ENCODE data around the gene PRPH.

Gene PRPH

DNA sequence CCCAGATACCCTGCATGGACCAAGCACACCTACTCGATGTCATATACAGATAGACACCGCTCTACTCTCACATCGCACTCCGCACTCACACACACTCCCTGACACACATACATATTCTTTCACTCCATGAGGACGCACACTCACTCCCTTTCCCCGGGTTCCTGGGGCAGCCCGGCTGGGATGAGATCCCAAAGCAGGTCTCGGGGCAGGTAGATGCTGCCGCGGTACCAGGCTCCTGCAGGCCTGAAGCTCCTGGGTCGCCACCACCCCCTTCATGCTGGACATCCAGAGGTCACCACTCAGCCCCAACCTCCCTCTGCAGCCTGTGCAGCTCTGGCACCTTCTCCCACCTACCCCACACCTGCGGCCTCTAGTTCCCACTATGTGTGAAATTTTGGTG, 39.7 kb downstream of the PRPH start:
- peak; percentile 41 for DNase-seq

DNA sequence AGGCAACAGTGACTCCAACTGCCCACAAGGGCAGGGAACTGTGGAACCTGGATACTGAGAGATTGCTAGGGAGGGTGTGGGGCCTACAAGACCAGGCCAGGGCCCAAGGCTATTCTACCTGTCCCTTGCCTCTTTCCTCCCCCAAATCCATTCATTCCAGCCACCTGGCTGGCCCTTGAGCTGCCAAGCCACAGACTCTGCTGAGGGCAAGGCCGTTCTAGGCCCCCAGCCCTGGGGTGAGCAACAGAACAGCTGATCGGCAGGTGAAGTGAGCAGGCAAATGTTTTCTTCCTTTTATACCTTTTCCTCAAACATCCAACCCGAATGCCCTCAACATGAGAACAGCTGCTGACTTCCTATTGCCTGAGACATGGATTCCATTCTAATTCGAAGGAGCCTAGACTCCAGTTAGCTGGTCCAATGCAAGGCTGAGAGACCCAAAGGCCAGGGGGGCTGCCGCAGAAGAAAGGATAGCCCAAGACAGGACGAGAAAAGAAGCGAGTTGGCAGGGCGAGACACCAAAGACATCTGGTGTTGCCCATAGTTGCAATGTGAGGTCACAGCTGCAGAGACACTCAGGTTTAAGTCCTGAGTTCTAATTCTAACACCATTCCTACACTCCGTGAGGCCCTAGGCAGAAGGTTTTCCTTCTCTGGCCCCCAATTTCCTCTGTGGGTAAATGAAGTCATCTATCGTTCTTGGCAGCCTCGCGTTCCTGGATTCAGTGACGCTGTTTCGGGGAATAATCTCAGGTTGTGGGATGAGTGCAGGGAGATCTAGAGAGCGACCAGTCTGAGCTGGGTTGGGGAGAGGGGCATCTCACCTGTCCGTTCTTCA, 40.4 kb downstream of the PRPH start:
- peak; percentile 36 for DNase-seq

DNA sequence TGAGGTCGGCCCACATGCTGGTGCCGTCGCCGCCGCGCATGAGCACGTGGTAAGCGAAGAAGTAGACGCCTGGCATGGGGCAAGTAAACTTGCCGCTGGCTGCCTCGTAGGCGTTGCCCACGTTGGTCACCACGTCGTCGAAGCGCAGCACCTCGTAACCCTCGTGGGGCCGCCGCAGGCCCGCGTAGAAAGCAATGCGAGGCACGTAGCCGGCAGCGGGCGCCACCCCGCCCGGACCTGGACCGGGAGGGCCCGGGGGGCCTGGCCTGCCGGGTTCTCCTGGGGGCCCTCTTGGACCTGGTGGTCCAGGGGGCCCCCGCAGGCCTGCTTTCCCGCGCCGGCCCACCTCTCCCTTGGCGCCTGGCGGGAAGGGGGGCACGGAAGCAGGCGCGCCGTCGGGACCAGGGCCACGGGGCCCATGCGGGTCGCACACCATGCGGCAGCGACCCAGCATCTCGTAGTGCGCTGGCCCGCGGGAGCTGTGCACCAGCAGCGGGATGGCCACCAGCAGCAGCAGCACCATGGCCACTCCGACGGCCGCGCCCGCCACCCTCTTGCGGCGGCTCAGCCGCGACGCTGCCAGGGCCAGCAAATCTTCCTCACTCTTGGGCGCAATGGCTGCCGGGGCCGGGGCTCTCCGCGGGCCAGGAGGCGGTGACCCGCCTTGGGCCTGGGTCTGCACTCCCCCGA, 41.2 kb downstream of the PRPH start:
- DNase-seq = peak; percentile 62

DNA sequence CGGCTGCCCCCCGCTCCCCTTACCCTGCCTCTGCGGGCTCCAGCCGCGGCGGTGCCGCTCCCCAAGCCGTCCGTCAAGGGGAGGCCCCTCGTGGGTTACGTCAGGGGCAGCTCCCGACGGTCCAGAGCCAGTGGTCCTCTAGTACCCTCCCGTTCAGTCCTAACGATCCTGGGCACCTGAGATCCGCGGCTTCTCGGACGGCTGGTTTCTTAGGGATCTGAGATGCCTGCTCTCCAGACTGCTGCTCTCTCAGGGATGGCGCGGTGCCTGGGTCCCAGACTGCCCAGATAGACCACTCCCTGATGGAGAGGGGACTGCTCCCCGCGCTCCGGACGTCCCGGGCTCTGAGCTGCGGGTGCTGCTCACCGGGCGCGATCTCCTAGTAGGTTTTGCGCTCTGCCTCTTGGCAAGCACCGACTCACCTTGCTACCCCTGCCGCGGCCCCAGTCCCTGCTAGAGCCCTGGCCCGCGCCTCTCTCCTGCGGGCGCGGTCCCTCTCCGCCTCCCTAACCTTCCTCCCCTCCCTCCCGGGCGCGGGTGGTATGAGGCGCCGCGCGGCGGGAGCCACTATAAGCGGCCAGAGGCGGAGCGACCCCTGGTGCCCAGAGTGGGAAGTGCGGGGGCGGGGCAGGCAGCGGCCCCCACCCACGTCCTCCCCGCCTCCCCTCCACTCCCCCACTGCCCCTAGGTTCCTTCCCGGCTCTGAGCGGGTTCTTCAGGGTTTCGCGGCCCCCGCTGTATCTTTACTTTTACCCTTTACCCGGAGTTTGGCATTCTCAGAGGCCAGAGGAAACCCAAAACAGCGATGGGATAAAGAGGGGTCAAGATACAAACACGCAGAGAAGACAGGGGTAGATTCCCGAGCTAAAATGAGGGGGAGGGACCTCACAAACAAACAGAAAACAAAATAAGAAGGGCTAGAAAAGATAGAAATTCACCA, 42.0 kb downstream of the PRPH start, which contains the start of gene C1QL4:
Gene C1QL4 (minus strand): TSS at position 544 of the 940 bp plus-strand sequence. CDS start 711 bp downstream, outside the sequence.
- peak; percentile 96 for DNase-seq

DNA sequence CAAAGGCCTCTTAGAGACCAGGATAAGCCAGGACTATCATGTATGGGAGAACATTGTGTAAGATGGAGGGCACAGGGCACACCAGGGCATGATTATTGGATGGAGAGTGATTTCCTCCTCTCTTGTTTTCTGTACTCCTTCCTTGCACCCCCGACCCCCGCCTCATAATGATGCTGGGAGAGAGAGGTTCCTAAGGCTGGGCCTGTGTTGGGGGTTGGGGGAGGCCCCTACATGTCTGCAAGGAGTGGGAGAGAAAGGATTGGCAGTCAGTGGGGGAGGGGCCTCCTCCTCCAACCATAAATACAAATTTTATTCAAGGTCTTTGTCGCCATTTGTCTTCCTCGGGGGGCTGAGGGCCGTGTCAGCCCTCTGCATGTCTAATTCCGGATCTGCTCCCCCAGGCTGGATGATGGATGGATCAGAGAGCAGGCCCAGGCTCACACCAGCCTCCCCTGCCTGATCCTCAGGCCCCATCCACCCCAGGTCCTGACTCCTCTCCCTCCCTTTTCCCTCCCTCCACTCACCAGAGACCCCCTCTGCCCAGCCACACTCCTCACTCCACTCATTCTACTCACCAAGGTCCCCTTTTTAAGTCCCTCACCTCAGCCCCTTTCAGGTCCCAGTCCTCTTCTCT, 44.0 kb downstream of the PRPH start:
- no peak for DNase-seq

DNA sequence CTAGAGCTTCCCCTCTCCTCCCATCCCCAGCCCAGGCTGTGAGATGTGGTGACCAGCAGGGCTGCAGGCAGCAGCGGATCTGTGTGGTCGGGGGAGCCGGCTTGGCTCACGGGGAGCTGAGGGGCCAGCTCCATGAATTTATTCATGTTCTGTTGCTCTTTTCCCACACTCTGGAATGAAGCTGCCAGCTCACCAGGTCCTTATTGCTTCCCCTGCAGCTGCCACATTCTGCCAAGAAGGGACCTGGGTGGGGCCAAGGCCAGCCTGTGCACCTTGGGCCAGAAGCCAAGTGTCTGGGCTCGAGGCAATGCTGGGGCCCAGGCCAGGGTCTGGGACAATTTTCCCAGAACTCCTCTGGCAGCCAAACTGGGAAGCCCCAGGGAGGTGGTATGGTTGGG, 44.5 kb downstream of the PRPH start:
- DNase-seq = no peak

DNA sequence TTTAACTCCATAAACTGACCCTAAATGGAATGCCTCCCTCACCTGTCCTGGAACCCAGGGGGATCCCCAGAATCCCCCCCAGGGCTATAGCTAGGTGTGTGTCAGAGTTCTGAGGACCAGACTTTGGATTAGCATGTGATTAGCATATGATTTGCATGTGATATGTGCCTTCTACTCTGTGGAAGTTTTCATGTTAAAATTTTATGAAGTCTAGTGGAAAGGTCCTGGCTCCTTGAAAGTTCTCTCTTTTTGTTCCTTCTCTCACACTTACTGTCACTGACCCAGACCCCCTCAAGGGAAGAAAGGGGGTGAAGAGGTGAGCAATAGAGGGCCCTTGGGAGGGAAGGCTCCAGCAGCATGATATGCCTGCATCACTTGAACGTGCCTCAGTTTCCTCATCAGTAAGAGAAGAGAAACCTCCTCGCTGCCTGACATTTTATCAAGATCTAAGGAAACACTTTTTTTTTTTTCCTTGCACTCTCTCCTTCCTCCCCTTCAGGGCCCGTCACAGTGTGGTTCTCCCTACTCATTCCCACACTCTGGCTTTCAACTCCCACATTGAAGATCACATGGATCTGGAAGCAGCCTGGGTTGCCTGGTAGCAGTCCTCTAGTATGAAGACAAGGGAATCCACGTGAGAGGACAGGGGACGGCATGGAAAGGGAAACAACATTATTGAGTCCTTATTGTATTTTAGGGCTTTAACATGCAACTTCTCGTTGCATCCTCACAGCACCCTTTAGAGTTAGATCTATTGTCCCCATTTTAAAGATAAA, 45.3 kb downstream of the PRPH start:
- DNase-seq = no peak

DNA sequence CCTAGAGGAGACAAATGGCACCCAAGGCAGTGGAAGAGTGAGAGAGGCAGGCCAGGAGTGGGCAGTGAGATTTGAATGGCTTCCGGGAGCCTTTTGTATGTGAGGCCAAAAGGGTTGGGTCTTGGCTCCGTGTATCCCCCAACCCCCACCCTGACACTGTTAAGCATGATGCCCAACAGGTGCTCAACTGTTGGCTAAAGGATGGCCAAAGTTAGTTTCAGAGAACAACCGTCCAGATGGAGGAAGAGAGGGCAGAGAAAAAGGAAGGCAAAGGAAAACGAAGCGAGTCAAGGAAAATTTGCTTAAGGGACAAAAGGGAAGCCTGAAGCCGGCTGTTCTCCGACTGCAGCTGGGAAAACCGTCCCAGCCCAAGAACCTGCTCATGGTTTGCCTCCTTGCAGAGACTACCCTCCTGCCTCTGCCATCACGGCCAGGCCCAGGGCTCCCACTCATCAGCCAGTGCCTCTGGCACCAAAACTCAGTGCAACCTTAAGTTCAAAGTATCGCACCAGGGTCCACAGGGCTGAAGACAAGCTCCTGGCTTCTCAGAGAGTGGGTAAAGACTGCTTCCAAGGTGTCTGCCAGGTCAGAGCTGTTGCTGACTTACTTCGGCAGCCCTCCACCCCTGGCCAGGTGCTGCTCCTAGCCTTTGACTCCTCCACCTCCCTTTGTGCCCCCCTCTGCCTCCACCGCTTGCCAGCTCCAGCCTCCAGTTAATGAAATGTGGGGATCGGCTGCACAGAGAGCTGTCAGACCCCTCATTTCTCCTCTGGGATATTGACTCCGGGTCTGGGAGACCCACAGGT, 46.2 kb downstream of the PRPH start:
- DNase-seq = no peak

DNA sequence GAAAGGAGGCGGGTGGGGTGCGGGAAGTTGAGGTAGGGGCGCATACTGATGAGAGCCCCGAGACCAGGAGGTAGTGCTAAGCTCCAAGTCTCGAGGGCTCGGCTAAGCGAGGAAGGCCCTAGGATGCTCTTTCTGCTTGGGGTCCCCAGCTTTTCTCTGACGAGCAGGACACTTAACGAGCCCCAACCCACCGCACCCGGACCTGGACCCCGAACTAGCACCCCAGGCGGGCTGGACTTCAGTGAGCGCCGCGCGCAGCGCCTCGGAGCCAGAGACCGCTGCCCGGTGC, 46.8 kb downstream of the PRPH start:
- DNase-seq = no peak

DNA sequence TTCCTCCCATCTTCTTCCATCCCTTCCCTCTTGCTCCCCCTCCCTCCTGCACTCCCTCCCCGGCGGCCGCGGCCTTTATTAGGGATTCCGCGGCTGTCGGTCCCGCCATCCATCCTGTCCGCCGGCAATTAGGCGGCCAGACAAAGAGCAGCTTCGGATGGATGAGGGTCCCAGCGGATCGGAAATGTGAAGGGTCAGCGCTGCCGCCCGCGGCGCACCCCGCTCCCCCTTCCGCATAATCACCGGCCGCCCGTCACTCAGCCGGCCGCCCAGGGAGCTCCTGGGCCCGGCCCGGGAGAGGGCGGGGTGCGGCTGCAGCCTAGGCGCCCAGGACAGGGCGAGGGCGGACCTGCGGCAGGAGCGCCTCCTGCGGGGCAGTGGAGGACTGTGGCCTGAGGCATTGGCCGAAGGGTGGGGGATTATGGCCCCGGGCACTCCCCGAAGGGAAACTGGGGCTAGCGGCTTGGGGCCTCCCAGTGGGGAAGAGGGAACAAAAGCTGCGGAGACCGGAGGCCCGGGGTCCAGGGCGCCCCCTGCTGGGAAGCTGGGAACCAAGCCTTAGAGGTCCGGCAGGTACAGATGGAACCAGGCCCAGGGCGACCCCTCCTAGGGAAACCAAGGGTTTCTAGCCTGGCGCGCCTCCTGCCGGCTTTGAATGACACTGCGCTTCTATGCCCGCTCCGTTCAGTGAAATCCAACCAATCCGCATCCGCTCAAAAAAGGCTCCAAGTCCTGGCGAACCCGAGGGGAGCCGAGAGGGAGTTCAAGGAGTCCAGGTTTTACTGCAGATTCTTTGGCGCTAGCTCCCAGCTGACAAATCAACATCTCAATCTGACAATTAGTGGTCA, 47.3 kb downstream of the PRPH start:
- peak; percentile 90 for DNase-seq

DNA sequence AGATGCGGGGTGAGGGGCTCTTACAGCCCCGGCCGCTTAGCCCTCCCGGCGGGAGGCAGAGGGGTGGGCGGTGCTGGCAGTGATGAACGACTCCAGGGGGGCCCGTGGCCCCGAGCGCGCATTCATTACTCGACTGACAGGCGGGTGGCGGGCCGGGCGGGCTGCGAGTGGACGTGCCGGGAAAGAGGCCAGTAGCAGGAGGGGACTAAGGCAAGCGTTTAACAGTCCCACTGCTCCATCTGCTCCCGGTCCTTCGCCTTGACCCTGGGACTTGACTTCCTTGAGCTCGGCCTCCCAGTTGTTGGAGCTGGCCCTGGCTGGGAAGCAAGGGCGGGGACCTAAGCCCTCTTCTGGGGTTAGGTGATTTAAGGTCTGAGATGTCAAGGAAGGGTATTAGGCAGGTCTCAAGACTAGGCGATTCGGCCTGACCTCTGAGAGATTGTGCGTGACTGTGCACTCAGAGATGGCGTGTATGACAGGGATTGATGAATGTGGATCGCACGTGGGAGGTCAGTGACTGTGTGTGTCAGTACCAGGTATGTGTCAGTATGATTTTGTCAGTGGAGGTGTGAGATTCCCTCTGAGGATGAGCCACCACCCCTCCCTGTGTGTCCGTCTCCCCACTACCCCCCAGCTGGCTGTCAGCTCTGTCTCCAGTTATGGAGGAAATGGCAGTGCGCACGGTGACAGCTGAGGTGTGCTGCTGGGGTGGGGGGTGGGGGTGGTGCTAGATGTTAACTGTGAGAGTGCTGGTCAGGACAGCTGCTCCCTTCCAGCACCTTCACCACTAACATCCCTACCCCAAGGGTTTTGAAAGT, 48.2 kb downstream of the PRPH start:
- peak; percentile 83 for DNase-seq

DNA sequence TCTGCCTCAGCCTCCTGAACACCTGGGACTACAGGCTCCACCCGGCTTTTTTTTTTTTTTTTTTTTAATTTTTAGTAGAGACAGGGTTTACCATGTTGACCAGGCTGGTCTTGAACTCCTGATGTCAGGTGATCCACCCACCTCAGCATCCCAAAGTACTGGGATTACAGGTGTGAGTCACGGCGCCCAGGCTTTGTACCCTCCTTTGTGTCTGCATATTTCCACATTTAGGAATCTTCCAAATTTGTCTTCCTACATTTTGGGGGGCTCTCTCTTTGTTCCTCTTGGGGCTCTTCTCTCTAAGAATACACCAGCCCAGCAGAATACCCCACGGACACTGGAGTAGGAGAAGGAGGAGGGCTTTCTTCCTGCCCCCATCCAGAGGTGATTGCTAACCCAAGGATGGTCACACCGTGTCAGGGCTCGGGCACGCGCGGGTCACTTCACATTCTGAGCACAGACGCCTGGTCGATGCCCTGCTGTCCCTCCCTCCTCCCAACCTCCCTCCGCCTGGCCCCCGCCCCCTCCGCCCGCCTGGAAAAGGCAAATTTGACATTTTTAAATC, 49.6 kb downstream of the PRPH start:
- DNase-seq = no peak

DNA sequence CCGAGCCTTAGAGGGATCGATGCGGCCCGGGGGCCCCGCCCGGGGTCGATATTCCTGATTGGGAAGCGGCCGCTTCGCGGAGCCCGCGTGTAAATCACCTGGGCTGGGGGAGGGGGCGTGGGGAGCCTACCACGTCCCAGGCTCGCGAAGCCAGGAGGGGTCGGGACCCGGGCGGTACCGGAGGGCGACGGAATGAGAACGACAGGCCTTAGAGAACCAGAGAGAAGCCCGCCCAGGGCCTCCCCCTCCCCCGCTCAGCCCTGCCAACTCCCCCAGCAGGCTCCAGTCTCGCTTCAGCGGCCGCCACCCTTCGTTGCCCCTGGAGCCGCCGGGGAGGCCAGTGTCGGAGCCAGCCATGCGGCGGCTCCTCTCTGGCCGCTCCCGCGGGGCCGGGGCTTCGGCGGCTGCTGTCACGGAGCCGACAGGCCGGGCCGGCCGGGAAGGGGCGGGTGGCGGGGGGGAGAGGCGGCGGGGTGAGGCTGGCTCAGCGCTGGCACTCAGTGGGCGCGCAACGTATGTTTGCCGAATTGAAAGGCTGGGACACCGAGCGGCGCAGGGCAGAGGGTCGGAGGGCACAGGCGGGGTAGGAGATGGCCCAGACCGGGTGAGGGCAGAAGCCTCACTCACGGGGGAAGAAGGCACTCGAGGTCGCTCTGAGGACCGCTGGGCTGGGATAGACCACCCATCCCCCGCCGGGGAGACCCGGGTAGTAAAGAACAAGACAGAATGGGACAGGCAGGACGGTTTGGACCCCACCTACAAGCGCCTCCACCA, 50.3 kb downstream of the PRPH start:
- peak; percentile 66 for DNase-seq

DNA sequence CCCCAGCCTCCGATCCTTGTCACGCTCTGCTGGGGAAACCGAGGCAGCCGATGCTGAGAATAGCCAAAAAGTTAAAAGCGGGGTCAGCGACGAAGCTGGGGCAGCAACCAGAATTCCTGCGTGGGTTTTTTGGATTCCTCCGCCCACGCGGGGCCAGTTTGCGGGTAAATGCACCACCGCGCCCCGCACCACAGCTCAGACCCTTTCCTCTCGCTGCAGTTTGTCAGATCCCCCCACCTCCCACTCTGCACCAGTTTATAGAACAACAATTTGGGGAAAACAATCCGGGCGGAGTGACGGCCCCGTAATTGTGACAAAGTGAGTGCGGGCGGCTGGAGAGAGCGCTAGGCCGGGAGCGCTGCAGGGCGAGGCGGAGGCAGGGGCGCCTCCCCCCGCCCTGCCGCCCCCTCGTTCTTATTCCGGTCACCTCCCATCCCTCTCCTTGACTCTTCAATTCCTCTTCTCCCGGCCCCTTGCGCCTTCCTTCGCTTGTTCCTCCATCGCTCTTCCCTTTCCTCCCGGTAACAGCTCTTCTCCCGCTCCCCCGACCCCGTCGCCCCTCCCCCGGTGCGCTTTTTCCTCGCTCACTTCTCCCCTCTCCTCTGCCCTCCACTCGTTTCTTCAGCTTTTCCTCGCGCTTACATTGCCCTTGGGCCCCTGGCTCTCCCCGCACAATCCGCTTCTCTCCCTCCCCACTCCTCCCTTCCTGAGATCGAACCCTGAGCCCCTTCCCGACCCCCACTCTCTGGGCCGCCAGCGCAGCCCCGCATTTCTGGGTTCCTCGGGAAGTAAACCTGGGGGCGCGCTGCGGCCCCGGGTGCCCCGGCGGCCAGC, 51.1 kb downstream of the PRPH start:
- DNase-seq = peak; percentile 60

DNA sequence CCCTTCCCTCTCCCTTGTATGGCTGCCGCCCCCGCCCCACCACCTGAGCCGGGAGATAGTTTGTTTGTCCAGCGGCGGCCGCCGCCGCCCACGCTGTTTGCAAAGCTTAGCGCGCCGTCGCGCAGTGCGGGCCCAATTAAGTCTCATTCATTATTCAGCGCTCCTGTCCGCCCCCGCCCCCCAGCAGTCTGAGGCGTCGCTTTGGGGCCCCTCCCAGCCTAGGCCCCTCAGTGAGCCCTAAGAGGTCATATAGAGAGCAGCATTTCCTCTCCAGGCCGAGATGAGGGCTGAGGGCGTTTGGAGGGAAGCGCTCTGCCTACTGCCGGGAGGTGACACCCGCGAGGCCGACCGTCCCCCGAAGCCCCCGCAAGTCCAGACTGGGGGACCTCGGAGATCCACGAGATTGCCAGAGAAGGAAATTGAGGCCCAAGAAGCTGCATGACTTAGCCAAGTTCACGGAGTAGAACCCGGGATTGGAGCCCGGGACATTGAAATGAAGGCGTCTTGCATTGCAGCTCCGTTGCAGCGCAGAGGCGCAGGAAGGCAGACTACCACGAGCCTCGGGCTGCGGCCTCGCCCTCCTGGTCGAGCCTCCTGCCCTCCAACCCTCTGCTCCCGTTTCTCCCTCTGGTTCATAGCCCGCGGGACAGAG, 51.8 kb downstream of the PRPH start, which contains the start of gene DNAJC22:
Gene DNAJC22 (plus strand): TSS at position 230 of the 652 bp plus-strand sequence. CDS start 1,985 bp downstream, outside the sequence.
- peak; percentile 74 for DNase-seq

Measured in activated effector memory CD4-positive, alpha-beta T cell treated with anti-CD3 and anti-CD28 coated beads, Interleukin-2, amount 50 U/mL, for 16 hours (primary cell).